HG03060 (cell line): ENCODE data around the gene ZBTB5.
"Not testable (repeated sequence)": the region's sequence is repeated elsewhere in the genome, so short reads cannot be mapped to it uniquely, and the experiment has no call there.

Experiments used
- ATAC-seq: cut with Tn5 transposase; IDR thresholded peaks from one replicate; pipeline ENCODE4 v1.9.1; 2021; ENCODE audit warnings: low read depth, moderate number of reproducible peaks; ENCODE audit not compliant: unreplicated experiment

Gene ZBTB5

GRCh38 chr9:37465249-37466036 lies at the start of gene ZBTB5:
ZBTB5 (minus strand) TSS chr9:37465450; CDS start chr9:37442551, 22,899 bp downstream.
- peak; percentile 81 for ATAC-seq

- ATAC-seq = no peak
Observed at GRCh38 chr9:37514999-37515398, 49.7 kb upstream of the ZBTB5 start.

GRCh38 chr9:37514415-37514814 lies 49.2 kb upstream of the ZBTB5 start:
- not testable (repeated sequence) for ATAC-seq

GRCh38 chr9:37512437-37512836 lies 47.2 kb upstream of the ZBTB5 start:
- no peak for ATAC-seq

- ATAC-seq = no peak
Observed at GRCh38 chr9:37511016-37512010, 46.1 kb upstream of the ZBTB5 start.

- ATAC-seq = not testable (repeated sequence)
Observed at GRCh38 chr9:37510053-37510452, 44.8 kb upstream of the ZBTB5 start.

GRCh38 chr9:37509536-37509935 lies 44.3 kb upstream of the ZBTB5 start:
- ATAC-seq = no peak

- no peak for ATAC-seq
Observed at GRCh38 chr9:37508834-37509206, 43.6 kb upstream of the ZBTB5 start.

- no peak for ATAC-seq
Observed at GRCh38 chr9:37508135-37508833, 43.0 kb upstream of the ZBTB5 start.

- ATAC-seq = no peak
Observed at GRCh38 chr9:37507566-37508134, 42.4 kb upstream of the ZBTB5 start.

- no peak for ATAC-seq
Observed at GRCh38 chr9:37504605-37505004, 39.4 kb upstream of the ZBTB5 start.

- no peak for ATAC-seq
Observed at GRCh38 chr9:37503736-37504135, 38.5 kb upstream of the ZBTB5 start.

GRCh38 chr9:37501957-37502596 lies 36.8 kb upstream of the ZBTB5 start:
- ATAC-seq = no peak

GRCh38 chr9:37499297-37499696 lies 34.0 kb upstream of the ZBTB5 start:
- ATAC-seq = no peak

GRCh38 chr9:37498457-37498856 lies 33.2 kb upstream of the ZBTB5 start:
- ATAC-seq = no peak

GRCh38 chr9:37497320-37497719 lies 32.1 kb upstream of the ZBTB5 start:
- no peak for ATAC-seq

GRCh38 chr9:37496020-37496419 lies 30.8 kb upstream of the ZBTB5 start:
- no peak for ATAC-seq

GRCh38 chr9:37495571-37495970 lies 30.3 kb upstream of the ZBTB5 start:
- ATAC-seq = no peak

- no peak for ATAC-seq
Observed at GRCh38 chr9:37491939-37492338, 26.7 kb upstream of the ZBTB5 start.
